Superior temporal gyrus (tissue), 1 donor: ENCODE measurements around the gene DNAH12.
"Not testable (repeated sequence)": the region's sequence is repeated elsewhere in the genome, so short reads cannot be mapped to it uniquely, and the experiment has no call there.

Experiments used
- DNase-seq: peaks from one replicate; pipeline ENCODE4 v3.0.0-alpha.2; 2016; ENCODE audit errors: extremely low spot score

DNAH12 gene

GRCh38 chr3:57402675-57403074, 141.5 kb downstream of the DNAH12 start:
- DNase-seq = no peak

GRCh38 chr3:57397175-57398026, 146.7 kb downstream of the DNAH12 start:
- no peak for DNase-seq

- DNase-seq = no peak
Measured at GRCh38 chr3:57393977-57394376, 150.2 kb downstream of the DNAH12 start.

GRCh38 chr3:57391767-57392166, 152.4 kb downstream of the DNAH12 start:
- DNase-seq = no peak

GRCh38 chr3:57389271-57389670, 154.9 kb downstream of the DNAH12 start:
- DNase-seq = no peak

- no peak for DNase-seq
Measured at GRCh38 chr3:57386307-57386706, 157.8 kb downstream of the DNAH12 start.

- DNase-seq = no peak
Measured at GRCh38 chr3:57385498-57385897, 158.6 kb downstream of the DNAH12 start.

GRCh38 chr3:57383838-57384237, 160.3 kb downstream of the DNAH12 start:
- no peak for DNase-seq

- no peak for DNase-seq
Measured at GRCh38 chr3:57383406-57383805, 160.7 kb downstream of the DNAH12 start.

GRCh38 chr3:57382933-57383332, 161.2 kb downstream of the DNAH12 start:
- no peak for DNase-seq

- DNase-seq = no peak
Measured at GRCh38 chr3:57370341-57370740, 173.8 kb downstream of the DNAH12 start.

- not testable (repeated sequence) for DNase-seq
Measured at GRCh38 chr3:57365089-57365488, 179.1 kb downstream of the DNAH12 start.

- not testable (repeated sequence) for DNase-seq
Measured at GRCh38 chr3:57356275-57356674, 187.9 kb downstream of the DNAH12 start.

- no peak for DNase-seq
Measured at GRCh38 chr3:57354768-57355167, 189.4 kb downstream of the DNAH12 start.

- DNase-seq = no peak
Measured at GRCh38 chr3:57350271-57350670, 193.9 kb downstream of the DNAH12 start.

GRCh38 chr3:57339071-57339642, 205.0 kb downstream of the DNAH12 start:
- not testable (repeated sequence) for DNase-seq

- not testable (repeated sequence) for DNase-seq
Measured at GRCh38 chr3:57338272-57339070, 205.7 kb downstream of the DNAH12 start.

GRCh38 chr3:57335283-57335938, 208.7 kb downstream of the DNAH12 start:
- no peak for DNase-seq

- DNase-seq = no peak
Measured at GRCh38 chr3:57331078-57331610, 213.0 kb downstream of the DNAH12 start.

- DNase-seq = not testable (repeated sequence)
Measured at GRCh38 chr3:57326498-57326897, 217.6 kb downstream of the DNAH12 start.

- DNase-seq = no peak
Measured at GRCh38 chr3:57314204-57314603, 229.9 kb downstream of the DNAH12 start.
